Right cardiac atrium (tissue), 5 donors: ENCODE measurements around the gene RNPEP. TPM values are rescaled to one million over a fixed set of nuclear protein-coding genes. Genes with fewer than 3 reads are reported as not detected.

Experiments
- microRNA-seq, 2 donors: library from miRNA; unstranded; fragments of <30 nt; microRNA quantifications; one replicate each; pipeline ENCODE4 v1.2.0, GENCODE V29; 2020 to 2021
- polyA plus RNA-seq: library from polyadenylated mRNA; stranded (reverse); fragments of 200-250 nt; gene quantifications from one replicate; pipeline ENCODE4 v1.2.3, GENCODE V29; 2013
- total RNA-seq, 4 donors: library from RNA; stranded (reverse); fragmentation: NEBNext Ultra II Directional; extraction: Animal tissue kit (Norgen Biotek cat#: 25700); gene quantifications; one replicate each; pipeline ENCODE4 v1.2.1, GENCODE V29; 2021
- donor health status: healthy with polysubstance abuse.
- donor health status: DM: no; HTN: yes; CAD: no.
- donor health status: DM: no; HTN: no; CAD: no.
- donor health status: DM: no; HTN: yes; CAD: no; lungs with severe emphysema.
- donor health status: DM: yes; HTN: yes; CAD: no.

The RNPEP gene
- total and polyA plus RNA-seq, 5 donors, result 14.1 to 19.4 (median 18.7) TPM

Small RNA genes within 50 kb of the gene (microRNA-seq; reads per million reads assigned to microRNA genes)
- gene MIR6740, result 0 to 0.42 reads per million in 2 donors

Other genes starting within 250 kb of the RNPEP start
- gene IPO9, start 153.5 kb upstream of the RNPEP start, total RNA-seq, result 10 to 100 TPM; 21.7 to 27.9 (median 24.6) TPM
- gene IPO9, start 153.5 kb upstream of the RNPEP start, polyA plus RNA-seq, result 10.3 TPM
- gene SHISA4, start 93.8 kb upstream of the RNPEP start, total RNA-seq, result 10 to 100 TPM; 55.8 to 96.6 (median 73.6) TPM
- 79.5 TPM for gene SHISA4, start 93.8 kb upstream of the RNPEP start, polyA plus RNA-seq
- gene LMOD1, start 36.1 kb upstream of the RNPEP start, total RNA-seq, result 10 to 100 TPM; 22.0 to 40.6 (median 33.0) TPM
- gene LMOD1, start 36.1 kb upstream of the RNPEP start, polyA plus RNA-seq, result 33.7 TPM
- gene TIMM17A, start 27.1 kb upstream of the RNPEP start, total RNA-seq, result 10 to 100 TPM; 67.8 to 96.9 (median 78.5) TPM
- gene TIMM17A, start 27.1 kb upstream of the RNPEP start, polyA plus RNA-seq, result 73.4 TPM
- 1 to 10 TPM in 1 of 4 donors, under 1 TPM in 2, not detected in 1; 0.17 to 3.4 (median 0.29) TPM for gene ELF3, start 27.9 kb downstream of the RNPEP start, total RNA-seq
- 0.11 TPM for gene ELF3, start 27.9 kb downstream of the RNPEP start, polyA plus RNA-seq
- under 1 TPM in 3 of 4 donors, not detected in 1; 0.06 to 0.21 (median 0.11) TPM for gene GPR37L1, start 140.3 kb downstream of the RNPEP start, total RNA-seq
- 0.20 TPM for gene GPR37L1, start 140.3 kb downstream of the RNPEP start, polyA plus RNA-seq
- 10 to 100 TPM; 60.9 to 75.3 (median 66.7) TPM for gene ARL8A, start 162.1 kb downstream of the RNPEP start, total RNA-seq
- 32.0 TPM for gene ARL8A, start 162.1 kb downstream of the RNPEP start, polyA plus RNA-seq
- 1 to 10 TPM in 1 of 4 donors, under 1 TPM in 3; 0.28 to 1.7 (median 0.66) TPM for gene PTPN7, start 178.0 kb downstream of the RNPEP start, total RNA-seq
- gene PTPN7, start 178.0 kb downstream of the RNPEP start, polyA plus RNA-seq, result 0.29 TPM
- 10 to 100 TPM; 22.4 to 52.7 (median 35.8) TPM for gene LGR6, start 211.2 kb downstream of the RNPEP start, total RNA-seq
- gene LGR6, start 211.2 kb downstream of the RNPEP start, polyA plus RNA-seq, result 22.5 TPM